ENCODE data around the gene CNBP. TPM values are rescaled to one million over a fixed set of nuclear protein-coding genes. Genes with fewer than 3 reads are reported as not detected.

CNBP gene
- total and polyA plus RNA-seq, 10 of the 15 experiments (the other 5 are each of a cell fraction or from before 2014, with no cell fraction given): 300 to 719 (median 439) TPM

DNA sequence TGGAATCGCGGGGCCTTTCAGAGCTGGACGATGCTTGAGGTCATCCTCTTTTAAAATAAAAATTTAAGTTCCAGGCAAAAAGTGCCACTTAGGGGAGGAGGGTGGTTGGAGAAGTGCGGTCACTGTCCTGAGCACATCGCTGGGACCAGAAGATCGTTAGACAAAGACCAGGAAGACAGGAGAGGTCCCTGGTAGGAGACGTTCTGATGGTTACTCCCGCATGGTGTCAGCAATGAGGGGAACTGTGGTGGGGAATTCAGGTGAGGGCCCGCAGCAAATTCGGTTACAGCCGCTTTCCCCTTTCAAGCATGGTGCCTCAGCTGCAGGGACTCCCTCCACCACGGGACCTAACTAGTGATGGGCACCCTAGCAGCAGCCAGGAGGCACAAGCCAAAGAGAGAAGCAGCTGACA lies 21.8 kb downstream of the CNBP start:
- POLR2A ChIA-PET: interaction anchor here (0.5 to 2.7 kb wide), 10 partner anchors 12 to 187 kb away, joined by 3 to 17 read pairs (median 6); partner anchors contain the start of gene CNBP
- BruUV-seq (replicated peaks): no TSS peak
- ATAC-seq (peak; percentile 42), FAIRE-seq (no peak), DNase-seq (ENCODE audit: low read depth, low spot score) (no peak)
- Histone ChIP-seq H3K4me1 (ENCODE audit: control insufficient read depth, insufficient read depth, low read length) (peaks cover 4% of the 10 kb centered on the region), H2AFZ (ENCODE audit: control insufficient read depth, low read depth, low read length) (peak overlapping the region; percentile 100), H4K20me1 (ENCODE audit: control insufficient read depth, insufficient read depth) (no peaks in the 10 kb centered on the region), H3K4me3 (peak overlapping the region; percentile 85), H3K79me2 (ENCODE audit: control insufficient read depth, insufficient read depth, low read length) (peaks cover 24% of the 10 kb centered on the region), H3K27ac (ENCODE audit: control insufficient read depth, insufficient read depth) (peak overlapping the region; percentile 100), H3K36me3 (ENCODE audit: control insufficient read depth in 2 of 2, insufficient read depth in 2 of 2, low read length in 1 of 2) (peaks cover 1 to 13% of the 10 kb centered on the region in 2 experiments; a peak in 3 of 4 replicates), H3K9me3 (replicated peaks; ENCODE audit: control insufficient read depth, insufficient read depth, low read length) (no peaks in the 10 kb centered on the region), H3K9ac (ENCODE audit: control insufficient read depth, insufficient read depth, low read length) (peak overlapping the region; percentile 99), H3K4me2 (ENCODE audit: control insufficient read depth, insufficient read depth) (peak overlapping the region; percentile 95), H3K27me3 (replicated peaks in 1 of 2; ENCODE audit: control insufficient read depth in 2 of 2, insufficient read depth in 2 of 2, low read length in 1 of 2) (no peaks in the 10 kb centered on the region)
- SMC1A ChIA-PET (ENCODE audit: uncharacterized antibody, unreplicated experiment): interaction anchor here (0.7 to 2.4 kb wide), 18 partner anchors 12 to 191 kb away, joined by 3 to 33 read pairs (median 4); partner anchors contain the start of genes COPG1 and RAB43
- intact Hi-C loops (cut with micrococcal nuclease; ENCODE audit: unreplicated experiment): loop anchor here (1.0 kb wide), 4 partner anchors 21 to 192 kb away; partner anchors contain the start of gene CNBP
- under 1% methylated on average over 12 of the region's 12 CpGs for WGBS (ENCODE audit: insufficient coverage, insufficient replicate concordance, low lambda C conversion rate, missing lambda C conversion rate)
- CTCF ChIA-PET: interaction anchor here (0.7 to 3.6 kb wide), 18 partner anchors 10 to 481 kb away, joined by 3 to 36 read pairs (median 4); partner anchors contain the start of genes CNBP and COPG1
- RAD21 ChIA-PET (ENCODE audit: unreplicated experiment): interaction anchor here (1.0 to 3.0 kb wide), 13 partner anchors 17 to 283 kb away, joined by 3 to 29 read pairs (median 4); partner anchors contain the start of gene COPG1
- in situ Hi-C loops (cut with MboI): no loop called here
- TF ChIP-seq, protein P1, sequence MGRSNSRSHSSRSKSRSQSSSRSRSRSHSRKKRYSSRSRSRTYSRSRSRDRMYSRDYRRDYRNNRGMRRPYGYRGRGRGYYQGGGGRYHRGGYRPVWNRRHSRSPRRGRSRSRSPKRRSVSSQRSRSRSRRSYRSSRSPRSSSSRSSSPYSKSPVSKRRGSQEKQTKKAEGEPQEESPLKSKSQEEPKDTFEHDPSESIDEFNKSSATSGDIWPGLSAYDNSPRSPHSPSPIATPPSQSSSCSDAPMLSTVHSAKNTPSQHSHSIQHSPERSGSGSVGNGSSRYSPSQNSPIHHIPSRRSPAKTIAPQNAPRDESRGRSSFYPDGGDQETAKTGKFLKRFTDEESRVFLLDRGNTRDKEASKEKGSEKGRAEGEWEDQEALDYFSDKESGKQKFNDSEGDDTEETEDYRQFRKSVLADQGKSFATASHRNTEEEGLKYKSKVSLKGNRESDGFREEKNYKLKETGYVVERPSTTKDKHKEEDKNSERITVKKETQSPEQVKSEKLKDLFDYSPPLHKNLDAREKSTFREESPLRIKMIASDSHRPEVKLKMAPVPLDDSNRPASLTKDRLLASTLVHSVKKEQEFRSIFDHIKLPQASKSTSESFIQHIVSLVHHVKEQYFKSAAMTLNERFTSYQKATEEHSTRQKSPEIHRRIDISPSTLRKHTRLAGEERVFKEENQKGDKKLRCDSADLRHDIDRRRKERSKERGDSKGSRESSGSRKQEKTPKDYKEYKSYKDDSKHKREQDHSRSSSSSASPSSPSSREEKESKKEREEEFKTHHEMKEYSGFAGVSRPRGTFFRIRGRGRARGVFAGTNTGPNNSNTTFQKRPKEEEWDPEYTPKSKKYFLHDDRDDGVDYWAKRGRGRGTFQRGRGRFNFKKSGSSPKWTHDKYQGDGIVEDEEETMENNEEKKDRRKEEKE (IDR thresholded peaks at IDR 0.05): no peak
- TF ChIP-seq SRF (IDR thresholded peaks at IDR 0.05; ENCODE audit: low read depth in 2 of 2, low read length in 2 of 2) (no peak), HCFC1 (IDR thresholded peaks at IDR 0.05; ENCODE audit: low read length) (no peak), NFYB (IDR thresholded peaks at IDR 0.05; ENCODE audit: insufficient read depth, low read depth, low read length) (no peak), ZSCAN29 (IDR thresholded peaks at IDR 0.05) (no peak), BHLHE40 (IDR thresholded peaks at IDR 0.05; ENCODE audit: borderline replicate concordance in 1 of 2, low read depth in 2 of 2, low read length in 1 of 2) (peak in 1 of 2 experiments; percentile 4; a peak in 1 of 4 replicates), ETV6 (conservative IDR thresholded peaks at IDR 0.05 in 1 of 2, IDR thresholded peaks at IDR 0.05 in 1 of 2; ENCODE audit: borderline replicate concordance in 1 of 2, low read depth in 1 of 2) (no peak), WRNIP1 (IDR thresholded peaks at IDR 0.05; ENCODE audit: borderline replicate concordance, low read depth, low read length) (no peak), SIN3A (IDR thresholded peaks at IDR 0.05; ENCODE audit: low read depth, low read length) (no peak), ATF7 (IDR thresholded peaks at IDR 0.05; ENCODE audit: low read depth) (no peak)
- TF ChIP-seq, protein P2, sequence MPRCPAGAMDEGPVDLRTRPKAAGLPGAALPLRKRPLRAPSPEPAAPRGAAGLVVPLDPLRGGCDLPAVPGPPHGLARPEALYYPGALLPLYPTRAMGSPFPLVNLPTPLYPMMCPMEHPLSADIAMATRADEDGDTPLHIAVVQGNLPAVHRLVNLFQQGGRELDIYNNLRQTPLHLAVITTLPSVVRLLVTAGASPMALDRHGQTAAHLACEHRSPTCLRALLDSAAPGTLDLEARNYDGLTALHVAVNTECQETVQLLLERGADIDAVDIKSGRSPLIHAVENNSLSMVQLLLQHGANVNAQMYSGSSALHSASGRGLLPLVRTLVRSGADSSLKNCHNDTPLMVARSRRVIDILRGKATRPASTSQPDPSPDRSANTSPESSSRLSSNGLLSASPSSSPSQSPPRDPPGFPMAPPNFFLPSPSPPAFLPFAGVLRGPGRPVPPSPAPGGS (IDR thresholded peaks at IDR 0.05; ENCODE audit: borderline replicate concordance, insufficient read depth, low read depth, low read length, poor library complexity, severe bottlenecking): no peak
- TF ChIP-seq, protein P3, sequence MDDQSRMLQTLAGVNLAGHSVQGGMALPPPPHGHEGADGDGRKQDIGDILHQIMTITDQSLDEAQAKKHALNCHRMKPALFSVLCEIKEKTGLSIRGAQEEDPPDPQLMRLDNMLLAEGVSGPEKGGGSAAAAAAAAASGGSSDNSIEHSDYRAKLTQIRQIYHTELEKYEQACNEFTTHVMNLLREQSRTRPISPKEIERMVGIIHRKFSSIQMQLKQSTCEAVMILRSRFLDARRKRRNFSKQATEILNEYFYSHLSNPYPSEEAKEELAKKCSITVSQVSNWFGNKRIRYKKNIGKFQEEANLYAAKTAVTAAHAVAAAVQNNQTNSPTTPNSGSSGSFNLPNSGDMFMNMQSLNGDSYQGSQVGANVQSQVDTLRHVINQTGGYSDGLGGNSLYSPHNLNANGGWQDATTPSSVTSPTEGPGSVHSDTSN (IDR thresholded peaks at IDR 0.05; ENCODE audit: insufficient replicate concordance, low read depth, low read length): no peak
- TF ChIP-seq, protein P4, sequence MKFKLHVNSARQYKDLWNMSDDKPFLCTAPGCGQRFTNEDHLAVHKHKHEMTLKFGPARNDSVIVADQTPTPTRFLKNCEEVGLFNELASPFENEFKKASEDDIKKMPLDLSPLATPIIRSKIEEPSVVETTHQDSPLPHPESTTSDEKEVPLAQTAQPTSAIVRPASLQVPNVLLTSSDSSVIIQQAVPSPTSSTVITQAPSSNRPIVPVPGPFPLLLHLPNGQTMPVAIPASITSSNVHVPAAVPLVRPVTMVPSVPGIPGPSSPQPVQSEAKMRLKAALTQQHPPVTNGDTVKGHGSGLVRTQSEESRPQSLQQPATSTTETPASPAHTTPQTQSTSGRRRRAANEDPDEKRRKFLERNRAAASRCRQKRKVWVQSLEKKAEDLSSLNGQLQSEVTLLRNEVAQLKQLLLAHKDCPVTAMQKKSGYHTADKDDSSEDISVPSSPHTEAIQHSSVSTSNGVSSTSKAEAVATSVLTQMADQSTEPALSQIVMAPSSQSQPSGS (IDR thresholded peaks at IDR 0.05; ENCODE audit: low read length): 0 out of 2 replicates have a peak, but pooled peaks have one; percentile 1

Data from GM12878 (cell line).